Endothelial cell of umbilical vein (primary cell): ENCODE results near the gene SNX33. TPM values are rescaled to one million over a fixed set of nuclear protein-coding genes. Genes with fewer than 3 reads are reported as not detected.

Experiments used
- BruUV-seq: library from RNA; stranded (reverse); fragments of 400-500 nt; replicated peaks from 2 replicates; lab custom pipeline; 2021; lab: Mats Ljungman, UMichigan
- CTCF ChIA-PET: fragments of 300-600, 350-600 bp; sonication (Branson Sonifier 250); formaldehyde crosslinking; loops from one replicate; lab custom pipeline; 2021; ENCODE audit warnings: antibody characterized with exemption, inconsistent platforms; lab: Charles Lee
- POLR2A ChIA-PET: fragments of 300-600, 350-600 bp; sonication (Branson Sonifier 250); formaldehyde crosslinking; loops from one replicate; lab custom pipeline; 2021; ENCODE audit warnings: antibody characterized with exemption, inconsistent platforms; lab: Charles Lee
- DNase-seq: peaks from one replicate; pipeline ENCODE4 v3.0.0-alpha.2; 2011; ENCODE audit warnings: low read depth, low spot score
- FAIRE-seq: peaks from 2 replicates; lab custom pipeline; 2011; peaks lifted over from hg19 to GRCh38; lab: Jason Lieb, UNC
- H2AFZ ChIP-seq: 2 replicates; pipeline ENCODE4 v1.6.0; 2012; ENCODE audit warnings: low read depth, low read length, control low read depth, inconsistent platforms
- H3K27ac ChIP-seq: 2 replicates; pipeline ENCODE4 v1.5.1; 2011; ENCODE audit warnings: low read depth, mild to moderate bottlenecking, control low read depth, low read length, moderate library complexity; ENCODE audit not compliant: insufficient read depth
- H3K27me3 ChIP-seq, 2 experiments: 2 replicates each; pipeline versions ENCODE4 v1.6.0 to v1.6.1; 2011; ENCODE audit warnings: low read length in 2 of 2, mixed read lengths in 1 of 2; ENCODE audit not compliant: control insufficient read depth in 2 of 2, insufficient read depth in 2 of 2
- H3K36me3 ChIP-seq, 2 experiments: 2 replicates in 1 of 2; 3 replicates in 1 of 2; pipeline ENCODE4 v1.5.1; 2011; ENCODE audit warnings: low read length in 2 of 2, mild to moderate bottlenecking in 1 of 2, moderate library complexity in 1 of 2; ENCODE audit not compliant: control insufficient read depth in 2 of 2, insufficient read depth in 2 of 2; ENCODE audit errors: extremely low read depth in 1 of 2
- H3K4me1 ChIP-seq: 3 replicates; pipeline ENCODE4 v1.5.1; 2011; ENCODE audit warnings: mild to moderate bottlenecking, low read length; ENCODE audit not compliant: control insufficient read depth, insufficient read depth; ENCODE audit errors: extremely low read depth
- H3K4me2 ChIP-seq: 2 replicates; pipeline ENCODE4 v1.6.1; 2011; ENCODE audit warnings: low read length, control low read depth, mixed read lengths; ENCODE audit not compliant: insufficient read depth
- H3K4me3 ChIP-seq, 3 experiments: fragments of 200-600 bp in 1 of 3; sonication (generic), shearing (Covaris generic) in 1 of 3; replicated peaks in 1 of 3; 2 replicates each; pipeline ENCODE4 v1.5.1; 2011 to 2016; ENCODE audit warnings: control low read depth in 3 of 3, low read length in 3 of 3, mild to moderate bottlenecking in 2 of 3, inconsistent platforms in 1 of 3, low read depth in 1 of 3, moderate library complexity in 1 of 3; ENCODE audit not compliant: insufficient read depth in 1 of 3
- H3K79me2 ChIP-seq: 2 replicates; pipeline ENCODE4 v1.6.0; 2012; ENCODE audit warnings: low read length, inconsistent platforms; ENCODE audit not compliant: control insufficient read depth, insufficient read depth
- H3K9ac ChIP-seq: replicated peaks from 2 replicates; pipeline ENCODE3; 2011; ENCODE audit warnings: low read length, control low read depth; ENCODE audit not compliant: insufficient read depth; ENCODE audit errors: extremely low read depth
- H3K9me1 ChIP-seq: replicated peaks from 3 replicates; pipeline ENCODE4 v1.6.0; 2011; ENCODE audit warnings: mild to moderate bottlenecking, low read length; ENCODE audit not compliant: control insufficient read depth, insufficient read depth; ENCODE audit errors: extremely low read depth
- H3K9me3 ChIP-seq: replicated peaks from 2 replicates; pipeline ENCODE4 v1.5.1; 2012; ENCODE audit warnings: low read length, inconsistent platforms; ENCODE audit not compliant: control insufficient read depth, insufficient read depth
- H4K20me1 ChIP-seq: replicated peaks from 2 replicates; pipeline ENCODE3; 2011; ENCODE audit warnings: mild to moderate bottlenecking, low read length; ENCODE audit not compliant: control insufficient read depth, insufficient read depth; ENCODE audit errors: extremely low read depth
- CTCF ChIP-seq, 2 donors: IDR thresholded peaks; 1 replicate in 1 of 2; 2 replicates in 1 of 2; pipeline ENCODE4 v1.5.1; 2011; ENCODE audit warnings: low read length in 2 of 2, mild to moderate bottlenecking in 2 of 2, moderate library complexity in 2 of 2, control low read depth in 1 of 2, inconsistent platforms in 1 of 2, low read depth in 1 of 2; ENCODE audit not compliant: insufficient read depth in 1 of 2; ENCODE audit errors: extremely low read depth in 1 of 2
- EZH2 ChIP-seq: IDR thresholded peaks from 2 replicates; pipeline ENCODE4 v1.6.1; 2012; ENCODE audit warnings: borderline replicate concordance, low read depth, mild to moderate bottlenecking, moderate library complexity, low read length, inconsistent platforms; ENCODE audit not compliant: severe bottlenecking
- FOS ChIP-seq: IDR thresholded peaks from 2 replicates; pipeline ENCODE4 v1.6.1; 2011; ENCODE audit warnings: mild to moderate bottlenecking, low read length, moderate library complexity, borderline replicate concordance; ENCODE audit not compliant: insufficient read depth
- GATA2 ChIP-seq: IDR thresholded peaks from 2 replicates; pipeline ENCODE4 v1.7.0; 2011; ENCODE audit warnings: low read depth, mild to moderate bottlenecking, moderate library complexity, mixed read lengths, low read length; ENCODE audit not compliant: insufficient read length, insufficient read depth
- JUN ChIP-seq: IDR thresholded peaks from 2 replicates; pipeline ENCODE4 v1.6.1; 2011; ENCODE audit warnings: borderline replicate concordance, low read depth; ENCODE audit not compliant: insufficient read length, insufficient read depth
- MAX ChIP-seq: IDR thresholded peaks from 2 replicates; pipeline ENCODE4 v1.6.1; 2011; ENCODE audit not compliant: insufficient read depth, insufficient read length
- MYC ChIP-seq: IDR thresholded peaks from one replicate; pipeline ENCODE4 v1.6.1; 2011; ENCODE audit warnings: mild to moderate bottlenecking, low read depth, low read length
- POLR2A ChIP-seq: IDR thresholded peaks from 2 replicates; pipeline ENCODE4 v1.6.1; 2012; ENCODE audit warnings: low read depth, mild to moderate bottlenecking, control low read depth, low read length
- POLR2AphosphoS5 ChIP-seq: IDR thresholded peaks from 2 replicates; pipeline ENCODE4 v1.6.1; 2012; ENCODE audit warnings: low read depth, mild to moderate bottlenecking, control low read depth, low read length, moderate library complexity; ENCODE audit not compliant: insufficient read depth
- dilution Hi-C: fragments of 300-500 bp; cut with MboI; formaldehyde crosslinking; loops from one replicate; pipeline ENCODE4 v1.15.0; 2019; ENCODE audit warnings: low sequenced_read_pairs; ENCODE audit not compliant: extremely low pct_ligation_motif_present
- intact Hi-C: fragments of 100-400 bp; cut with micrococcal nuclease; formaldehyde crosslinking; loops from one replicate; pipeline ENCODE4 v1.10.0; 2022
- polyA plus RNA-seq, 4 experiments: library from polyadenylated mRNA; depleted of rRNA in 3 of 4; stranded (reverse) in 3 of 4; unstranded in 1 of 4; fragments of >200 nt; gene quantifications; 2 replicates each; pipeline versions ENCODE4 v1.2.1 to v1.2.3, GENCODE V29; 2011 to 2012; ENCODE audit warnings: missing spikeins in 1 of 4
- total RNA-seq: library from RNA; stranded (reverse); gene quantifications from 2 replicates; pipeline ENCODE4 v1.2.3, GENCODE V29; 2021

SNX33 gene
- total and polyA plus RNA-seq, 2 donors (not counting 3 experiments of a cell fraction or from before 2014, with no cell fraction given): 7.9 to 12.6 TPM

DNA sequence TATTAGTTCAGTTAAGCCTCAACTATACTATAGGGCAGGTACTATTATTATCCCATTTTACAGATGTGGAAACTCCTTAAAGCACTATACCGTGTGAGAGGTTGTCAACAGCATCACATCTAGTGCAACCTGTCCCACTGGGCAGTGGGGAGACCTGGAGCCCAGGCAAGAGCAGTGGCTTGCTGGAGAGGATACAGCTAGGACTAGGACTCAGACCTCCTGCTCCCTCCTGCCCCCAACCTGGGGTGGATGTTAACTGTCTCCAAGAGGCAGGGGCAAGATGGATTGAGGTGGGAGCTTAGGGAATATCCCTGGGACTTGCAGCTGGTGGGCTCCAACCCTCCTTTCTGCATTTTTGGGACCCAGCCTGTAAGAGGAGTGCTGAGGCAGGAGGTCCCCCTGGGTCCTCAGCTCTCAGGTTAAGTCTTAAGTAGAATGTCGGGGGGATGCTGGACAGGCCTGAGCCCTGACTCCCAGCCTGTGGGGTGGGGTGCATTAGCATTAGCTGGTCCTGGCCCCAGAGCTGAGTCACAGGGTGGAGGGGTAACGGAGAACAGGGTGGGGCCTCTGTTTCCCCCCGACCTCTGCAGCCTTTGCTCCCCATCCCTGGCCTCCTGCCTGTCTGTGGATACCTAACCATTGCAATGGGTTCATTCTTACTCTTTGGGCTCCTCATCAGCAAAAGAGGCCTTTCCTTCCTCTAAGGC lies 6.6 kb downstream of the SNX33 start:
- H3K4me3 ChIP-seq: no peak overlapping the region
- FAIRE-seq (no peak), DNase-seq (no peak)
- H3K27me3 ChIP-seq: no peaks in the 10 kb centered on the region
- no peak for TF ChIP-seq JUN
- no peak for TF ChIP-seq MYC
- TF ChIP-seq FOS: no peak
- TF ChIP-seq GATA2: no peak
- no peak for TF ChIP-seq EZH2
- TF ChIP-seq MAX: no peak
- no peak for TF ChIP-seq POLR2AphosphoS5
- TF ChIP-seq CTCF (IDR thresholded peaks at IDR 0.05; ENCODE audit: extremely low read depth in 1 of 2, insufficient read depth in 1 of 2, low read depth in 1 of 2, low read length in 2 of 2): no peak
- no peak for TF ChIP-seq POLR2A
- dilution Hi-C loops (no loop called here), intact Hi-C loops (no loop called here)
- H3K9me3 ChIP-seq: no peaks in the 10 kb centered on the region
- H2AFZ ChIP-seq: no peak overlapping the region
- no peaks in the 10 kb centered on the region for H4K20me1 ChIP-seq
- ChIA-PET CTCF (interaction anchor here (1.0 kb wide), 1 partner anchor 30 kb away, joined by 4 read pairs; no protein-coding TSS in a partner anchor), POLR2A (no interaction called here)
- no peak overlapping the region for H3K9ac ChIP-seq
- no TSS peak for BruUV-seq
- peaks cover 0 to 8% of the 10 kb centered on the region in 2 experiments for H3K36me3 ChIP-seq
- no peaks in the 10 kb centered on the region for H3K79me2 ChIP-seq
- H3K27ac ChIP-seq: no peak overlapping the region
- no peak overlapping the region for H3K4me2 ChIP-seq
- no peaks in the 10 kb centered on the region for H3K9me1 ChIP-seq
- peaks cover 16% of the 10 kb centered on the region for H3K4me1 ChIP-seq
